GM12865 (cell line): ENCODE data around the gene FASN.

Experiments
- DNase-seq: peaks from one replicate; pipeline ENCODE4 v3.0.0; 2010; ENCODE audit warnings: low read depth
- H3K4me3 ChIP-seq: 2 replicates; pipeline ENCODE4 v1.5.1; 2011; ENCODE audit warnings: mild to moderate bottlenecking, low read depth, low read length, control low read depth
- CTCF ChIP-seq: IDR thresholded peaks from 2 replicates; pipeline ENCODE4 v1.5.1; 2011; ENCODE audit warnings: low read length, control low read depth, low read depth, inconsistent platforms; ENCODE audit not compliant: insufficient read depth; ENCODE audit errors: missing control alignments

FASN gene

GRCh38 chr17:82086941-82087906 lies 10.8 kb downstream of the FASN start:
- no peak for DNase-seq
- no peak for TF ChIP-seq CTCF
- H3K4me3 ChIP-seq = no peak overlapping the region

GRCh38 chr17:82085931-82086764 lies 11.9 kb downstream of the FASN start:
- no peak for DNase-seq
- no peak for TF ChIP-seq CTCF
- no peak overlapping the region for H3K4me3 ChIP-seq

- TF ChIP-seq CTCF = no peak
- DNase-seq = no peak
- no peak overlapping the region for H3K4me3 ChIP-seq
Measured at GRCh38 chr17:82085031-82085861, 12.8 kb downstream of the FASN start.

GRCh38 chr17:82084373-82085030 lies 13.5 kb downstream of the FASN start:
- TF ChIP-seq CTCF = no peak
- no peak for DNase-seq
- H3K4me3 ChIP-seq = no peak overlapping the region

GRCh38 chr17:82083533-82084359 lies 14.3 kb downstream of the FASN start:
- no peak overlapping the region for H3K4me3 ChIP-seq
- no peak for TF ChIP-seq CTCF
- no peak for DNase-seq

GRCh38 chr17:82083009-82083408 lies 15.0 kb downstream of the FASN start:
- DNase-seq = no peak
- no peak for TF ChIP-seq CTCF
- H3K4me3 ChIP-seq = no peak overlapping the region
